Activated CD4-positive, alpha-beta T cell treated with anti-CD3 and anti-CD28 coated beads, Interleukin-2, amount 50 U/mL, for 4 hours (primary cell): ENCODE results near the gene CPSF2.
"Not testable (repeated sequence)": the region's sequence is repeated elsewhere in the genome, so short reads cannot be mapped to it uniquely, and the experiment has no call there.

Source experiments
- DNase-seq, 2 experiments: peaks; one replicate each; pipeline ENCODE4 v3.0.0-alpha.2; 2020

CPSF2 gene

DNA sequence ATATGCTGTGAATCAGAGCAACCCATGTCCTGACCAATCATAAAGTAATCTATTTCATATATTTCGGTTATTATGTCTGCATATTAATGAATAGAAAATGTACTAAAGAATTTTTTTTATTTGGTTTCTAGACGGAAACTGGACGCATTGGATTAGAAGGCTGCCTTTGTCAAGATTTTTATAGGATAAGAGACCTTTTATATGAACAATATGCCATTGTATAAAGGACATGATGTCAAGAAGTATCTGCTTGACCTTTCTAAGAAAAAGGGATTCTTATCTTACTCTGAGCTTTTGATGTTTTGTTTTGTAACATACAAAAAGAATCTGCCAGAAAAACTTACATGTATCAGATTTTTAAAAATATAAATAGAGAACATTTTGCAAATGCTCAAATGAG, 39.8 kb downstream of the CPSF2 start:
- no peak for DNase-seq

DNA sequence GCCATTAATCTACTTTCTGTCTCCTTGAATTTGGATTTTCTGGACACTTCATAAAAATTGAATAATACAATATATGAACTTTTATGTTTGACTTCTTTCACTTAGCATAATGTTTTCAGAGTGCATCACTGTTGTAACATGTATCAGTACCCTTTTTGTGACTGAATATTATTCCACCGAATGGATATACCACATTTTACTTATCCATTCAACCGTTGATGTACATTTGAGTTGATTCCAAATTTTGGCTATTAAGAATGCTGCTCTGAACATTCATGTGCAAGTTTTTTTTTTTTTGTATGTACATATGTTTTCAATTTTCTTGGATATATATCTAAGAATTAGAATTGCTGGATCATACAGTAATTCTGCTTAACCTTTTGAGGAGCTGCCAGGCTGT, 43.2 kb downstream of the CPSF2 start:
- no peak for DNase-seq

DNA sequence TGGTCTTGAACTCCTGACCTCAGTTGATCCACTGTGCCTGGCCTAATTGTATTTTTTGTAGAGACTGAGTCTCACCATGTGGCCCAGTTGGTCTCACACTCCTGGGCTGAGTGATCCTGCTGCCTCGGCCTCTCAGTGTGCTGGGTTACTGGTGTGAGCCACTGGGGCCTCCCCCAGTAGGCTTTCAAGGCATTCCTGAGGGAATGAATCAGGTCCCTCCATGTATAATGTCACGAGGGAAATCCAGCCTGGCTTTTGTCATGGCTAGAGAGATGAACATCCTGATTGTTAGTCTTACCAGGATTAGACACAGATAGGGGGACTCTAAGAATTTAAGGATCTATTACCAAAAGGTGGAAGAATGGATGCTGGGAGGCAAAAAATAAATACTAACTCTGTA, 51.9 kb downstream of the CPSF2 start:
- no peak for DNase-seq

DNA sequence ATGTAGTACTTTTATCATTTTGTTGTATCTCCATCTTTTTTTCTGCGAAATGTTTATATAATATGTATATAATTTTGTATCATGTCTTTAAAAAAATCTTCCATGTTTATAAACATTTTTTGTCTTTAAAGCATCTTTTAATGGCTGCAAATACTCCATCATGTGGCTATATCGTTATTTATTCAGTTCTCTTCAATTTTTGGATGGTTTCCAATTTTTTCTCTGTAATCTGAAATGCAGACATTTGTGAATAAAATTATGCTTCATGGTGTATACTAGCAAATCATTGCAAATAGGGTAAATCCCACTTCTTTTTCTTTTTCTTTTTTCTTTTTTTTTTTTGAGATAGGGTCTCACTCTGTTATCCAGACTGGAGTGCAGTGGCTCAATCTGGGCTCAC, 54.0 kb downstream of the CPSF2 start:
- DNase-seq, result no peak

DNA sequence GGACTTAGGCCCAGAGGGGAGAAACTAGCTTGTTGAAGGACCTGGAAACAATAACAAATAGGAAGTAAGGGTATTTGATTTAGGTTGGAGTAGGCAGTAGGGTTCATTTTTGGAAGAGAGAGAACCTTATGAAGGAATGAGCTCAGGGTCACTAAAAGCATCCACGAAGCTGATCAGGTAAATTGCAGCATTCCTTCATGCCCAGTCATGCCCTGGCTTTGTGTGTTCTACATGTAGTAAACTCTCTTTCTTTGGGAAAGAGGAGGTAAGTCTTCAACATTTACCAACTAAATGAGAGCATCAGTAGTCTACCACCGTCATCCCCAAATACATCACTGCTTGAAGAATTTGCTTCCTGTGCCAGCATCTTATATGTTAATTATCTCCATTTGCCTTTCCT, 54.7 kb downstream of the CPSF2 start:
- DNase-seq, result no peak

DNA sequence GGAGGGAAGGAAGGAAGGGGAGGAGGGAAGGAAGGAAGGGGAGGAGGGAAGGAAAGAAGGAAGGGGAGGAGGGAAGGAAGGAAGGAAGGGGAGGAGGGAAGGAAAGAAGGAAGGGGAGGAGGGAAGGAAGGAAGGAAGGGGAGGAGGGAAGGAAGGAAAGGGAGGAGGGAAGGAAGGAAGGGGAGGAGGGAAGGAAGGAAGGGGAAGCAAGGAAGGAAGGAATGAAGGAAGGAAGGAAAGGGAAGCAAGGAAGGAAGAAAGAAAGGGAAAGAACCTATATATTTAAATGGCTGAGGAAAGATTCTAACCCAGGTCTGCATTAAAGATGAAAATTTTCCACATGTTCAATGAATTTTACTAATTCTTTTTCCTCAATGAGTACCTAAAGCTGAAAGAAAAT, 57.4 kb downstream of the CPSF2 start:
- not testable (repeated sequence) for DNase-seq

DNA sequence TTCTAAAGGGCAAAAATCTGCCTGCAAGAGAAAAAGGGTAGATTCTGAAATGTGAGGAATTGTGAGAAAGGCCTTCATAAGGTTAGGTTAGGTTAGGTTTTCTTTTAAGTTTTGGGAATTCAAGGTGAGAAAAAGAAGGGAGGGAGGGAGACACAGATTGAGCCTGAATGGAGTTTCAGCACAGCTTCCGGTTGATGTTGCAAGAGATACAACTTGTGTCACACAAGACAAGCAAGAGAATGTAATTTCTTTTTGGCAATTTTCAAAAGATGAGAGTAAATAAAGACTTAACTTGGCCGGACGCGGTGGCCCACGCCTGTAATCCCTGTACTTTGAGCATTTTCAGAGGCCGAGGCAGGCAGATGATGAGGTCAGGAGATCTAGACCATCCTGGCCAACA, 63.8 kb downstream of the CPSF2 start:
- no peak for DNase-seq

DNA sequence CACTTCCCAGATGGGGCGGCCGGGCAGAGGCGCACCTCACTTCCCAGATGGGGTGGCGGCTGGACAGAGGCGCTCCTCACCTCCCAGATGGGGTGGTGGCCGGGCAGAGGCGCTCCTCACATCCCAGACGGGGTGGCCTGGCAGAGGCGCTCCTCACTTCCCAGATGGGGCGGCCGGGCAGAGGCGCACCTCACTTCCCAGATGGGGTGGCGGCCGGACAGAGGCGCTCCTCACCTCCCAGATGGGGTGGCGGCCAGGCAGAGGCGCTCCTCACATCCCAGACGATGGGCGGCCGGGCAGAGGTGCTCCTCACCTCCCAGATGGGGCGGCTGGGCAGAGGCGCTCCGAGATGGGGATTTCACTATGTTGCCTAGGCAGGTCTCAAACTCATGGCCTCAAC, 65.8 kb downstream of the CPSF2 start:
- DNase-seq, result not testable (repeated sequence)

DNA sequence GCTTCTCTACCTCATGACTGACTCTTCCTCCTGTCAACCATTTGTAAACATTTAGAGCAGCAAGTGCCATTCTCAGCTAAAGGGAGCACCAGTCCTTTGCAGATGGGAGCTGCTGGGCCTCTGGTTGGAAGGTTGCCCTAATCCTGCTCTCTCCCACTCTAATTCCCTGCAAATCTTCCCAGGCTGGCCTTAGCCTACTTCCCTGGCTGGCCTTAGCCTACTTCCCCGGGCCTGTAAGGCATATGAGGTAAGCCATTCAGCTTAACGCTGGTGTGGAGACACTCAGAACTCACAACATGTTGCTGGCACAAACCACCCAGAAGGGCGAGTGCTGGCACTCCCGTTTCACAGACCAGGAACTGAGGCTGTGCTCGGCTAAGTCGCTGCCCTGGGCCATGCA, 69.0 kb downstream of the CPSF2 start:
- no peak for DNase-seq

DNA sequence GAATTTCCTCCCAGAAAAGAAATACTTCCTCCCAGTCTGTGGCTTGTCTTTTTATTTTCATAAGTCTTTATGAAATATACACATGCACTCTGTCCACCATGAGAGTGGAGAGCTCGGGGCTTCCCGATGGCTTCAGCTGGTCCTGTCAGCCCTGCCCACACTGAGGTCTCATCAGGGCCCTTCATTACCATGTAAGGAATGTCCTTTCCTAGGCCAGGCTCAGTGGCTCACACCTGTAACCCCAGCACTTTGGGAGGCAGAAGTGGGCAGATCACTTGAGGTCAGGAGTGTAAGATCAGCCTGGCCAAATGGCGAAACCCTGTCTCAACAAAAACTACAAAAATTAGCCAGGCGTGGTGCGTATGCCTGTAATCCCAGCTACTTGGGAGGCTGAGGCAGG, 77.0 kb downstream of the CPSF2 start:
- no peak for DNase-seq

DNA sequence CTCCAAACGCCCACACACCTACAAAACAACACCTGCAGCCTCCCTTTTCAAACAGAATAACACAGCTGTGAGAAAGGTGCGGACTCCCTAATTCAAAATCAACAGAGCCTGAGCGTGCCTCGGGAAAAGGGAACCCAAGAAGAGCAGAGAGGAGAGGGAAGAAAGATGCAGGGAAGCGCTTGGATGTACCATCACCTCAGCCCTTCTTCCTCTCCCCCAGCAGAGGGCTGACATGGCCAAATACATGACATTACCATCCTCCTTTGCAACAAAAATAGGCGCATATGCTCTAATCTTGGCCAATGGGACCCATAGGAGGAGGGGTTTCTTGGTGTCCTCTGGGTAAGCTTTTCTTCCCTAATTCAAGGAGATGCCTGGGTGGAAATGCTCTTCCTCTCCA, 78.0 kb downstream of the CPSF2 start:
- DNase-seq, result no peak

DNA sequence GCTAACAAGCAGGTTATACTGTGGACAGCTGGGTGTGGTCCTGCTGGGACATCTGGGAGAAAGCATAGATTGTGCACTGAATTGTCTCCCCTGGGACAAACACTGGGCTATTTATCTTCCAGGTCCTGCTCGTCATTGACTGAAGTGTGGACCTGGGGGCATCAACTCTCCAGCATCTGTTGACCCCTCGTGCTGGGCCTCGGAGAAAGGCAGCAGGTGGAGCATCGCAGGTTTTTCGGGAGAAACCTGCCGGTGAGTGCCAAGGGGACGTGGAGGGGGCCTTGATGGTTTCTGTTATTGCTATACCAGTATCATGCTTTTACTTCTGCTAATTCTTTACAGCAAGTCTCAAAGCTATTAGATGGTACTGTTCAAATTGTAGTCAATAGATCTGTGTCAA, 81.3 kb downstream of the CPSF2 start:
- DNase-seq, result no peak

DNA sequence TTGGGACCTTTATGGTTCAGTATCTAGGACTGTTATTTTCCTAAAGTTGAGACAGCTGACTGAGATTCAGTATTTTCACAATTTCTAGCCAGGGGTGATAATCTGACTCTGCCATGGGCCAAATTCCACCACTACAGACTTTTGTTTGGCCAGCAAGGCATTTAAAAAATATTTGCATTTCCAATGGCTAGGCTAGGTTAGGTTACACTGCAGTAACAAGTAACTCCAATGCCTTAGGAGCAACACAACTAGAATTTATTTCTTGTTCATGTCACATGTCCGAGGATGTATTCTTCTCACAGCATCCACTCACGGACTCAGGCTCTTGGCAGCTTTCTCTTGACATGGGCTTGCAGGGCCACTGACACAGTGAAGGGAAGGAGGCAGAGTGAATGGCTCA, 83.0 kb downstream of the CPSF2 start:
- no peak for DNase-seq

DNA sequence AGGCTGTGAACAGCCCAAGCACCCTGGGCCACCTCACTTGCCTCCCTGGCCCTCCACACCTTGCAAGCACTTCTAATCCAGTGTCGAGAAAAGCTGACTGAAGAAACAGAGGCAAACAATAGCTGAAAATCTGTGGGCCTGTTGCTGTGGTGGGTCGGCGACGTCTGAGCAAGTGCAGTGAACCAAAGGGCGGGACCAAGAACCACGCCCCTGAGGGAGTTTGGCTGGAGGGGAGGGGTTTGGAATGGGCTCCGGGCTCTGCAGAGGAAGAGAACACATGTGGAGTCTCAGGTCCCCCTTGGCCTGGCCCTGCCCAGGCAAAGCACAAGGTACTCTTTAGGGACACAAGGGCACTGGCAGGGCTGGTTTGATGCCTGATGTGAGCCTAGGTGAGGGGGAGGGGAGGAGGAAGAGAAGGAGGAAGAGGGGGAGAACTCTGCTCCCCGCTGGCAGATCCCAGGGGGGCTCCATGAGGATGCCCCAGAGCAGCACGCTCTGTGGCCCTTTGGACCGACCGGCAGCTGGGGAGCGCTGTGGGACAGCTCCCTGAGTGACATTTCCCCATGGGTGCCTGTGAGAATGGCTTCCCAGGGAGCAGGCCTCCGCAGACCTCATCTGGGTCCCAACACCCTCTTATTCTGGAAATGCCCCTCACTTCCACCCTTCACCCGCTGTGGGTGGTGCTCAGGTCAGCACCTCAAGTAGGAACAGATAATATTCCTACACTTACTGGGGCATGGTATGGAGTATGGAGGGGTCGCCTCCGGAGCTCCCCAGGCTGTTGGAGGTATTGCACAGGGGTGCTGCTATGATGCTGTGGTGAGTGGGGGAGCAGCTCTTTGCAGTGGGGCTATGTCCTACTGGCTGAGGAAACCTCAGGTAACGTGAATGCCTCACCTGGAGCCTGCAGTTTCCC, 85.5 kb downstream of the CPSF2 start:
- no peak for DNase-seq

DNA sequence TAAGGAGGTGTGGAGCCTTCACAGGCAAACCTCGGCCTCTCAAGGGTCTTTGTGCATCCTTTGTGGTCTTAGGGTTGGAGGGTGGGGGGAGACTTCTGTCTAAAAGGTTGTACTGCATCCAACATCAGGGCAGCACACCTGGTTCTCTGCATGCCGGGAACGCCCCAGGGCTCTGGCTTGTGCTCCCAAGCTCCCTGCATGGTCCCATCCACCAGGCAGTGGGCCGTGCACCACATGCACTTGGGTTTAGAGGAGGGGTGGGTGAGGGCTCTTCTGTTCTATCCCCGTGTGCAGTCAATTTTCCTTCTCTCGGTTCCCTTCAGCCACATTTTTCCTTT, 86.1 kb downstream of the CPSF2 start:
- no peak for DNase-seq

DNA sequence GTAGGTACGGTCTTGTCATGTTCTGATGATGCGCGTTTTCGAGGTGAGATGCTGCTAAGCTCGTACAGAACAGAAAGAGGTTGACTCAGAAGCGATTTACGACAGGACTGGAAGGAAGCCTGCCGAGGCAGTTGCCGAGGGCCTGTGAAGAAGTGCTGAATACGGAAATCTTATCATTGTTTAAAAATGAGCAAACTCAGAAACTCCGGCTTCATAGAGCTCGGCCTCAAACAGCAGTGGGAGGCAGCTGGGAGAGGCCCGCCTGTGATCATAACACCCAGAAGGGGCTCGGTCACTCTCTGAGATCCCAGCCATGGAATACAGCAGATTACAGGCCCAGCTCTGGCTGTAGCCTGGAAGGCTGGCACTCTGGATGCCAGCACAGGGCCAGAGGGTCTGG, 87.4 kb downstream of the CPSF2 start:
- no peak for DNase-seq

DNA sequence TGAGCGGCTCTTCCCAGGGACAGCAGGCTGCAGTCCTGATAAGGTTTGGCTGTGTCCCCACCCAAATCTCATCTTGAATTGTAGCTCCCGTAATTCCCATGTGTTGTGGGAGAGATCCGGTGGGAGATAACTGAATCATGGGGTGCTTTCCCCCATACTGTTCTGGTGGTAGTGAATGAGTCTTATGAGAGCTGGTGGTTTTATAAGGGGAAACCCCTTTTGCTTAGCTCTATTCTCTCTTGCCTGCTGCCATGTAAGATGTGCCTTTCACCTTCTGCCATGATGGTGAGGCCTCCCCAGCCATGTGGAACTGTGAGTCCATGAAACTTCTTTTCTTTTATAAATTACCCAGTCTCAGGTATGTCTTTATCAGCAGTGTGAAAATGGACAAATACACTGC, 91.4 kb downstream of the CPSF2 start:
- not testable (repeated sequence) for DNase-seq

DNA sequence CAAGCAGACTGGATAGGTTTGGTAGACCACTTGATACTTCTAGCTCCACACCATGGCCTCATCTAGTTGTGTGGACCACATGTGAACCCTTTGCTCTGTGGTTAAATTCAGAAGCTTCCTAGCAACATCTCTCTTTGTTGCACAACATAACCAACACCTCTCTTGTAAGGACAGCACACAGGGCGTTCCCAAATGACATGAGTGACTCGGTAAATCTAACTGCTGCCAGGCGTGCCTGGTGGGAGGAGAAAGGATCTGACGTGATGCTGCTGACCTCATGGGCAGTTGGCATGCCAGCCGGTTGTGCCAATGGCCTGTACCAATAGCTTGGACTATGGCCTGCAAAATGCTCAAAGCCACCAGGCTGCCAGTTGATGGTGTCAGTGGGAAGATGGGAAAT, 93.8 kb downstream of the CPSF2 start:
- no peak for DNase-seq

DNA sequence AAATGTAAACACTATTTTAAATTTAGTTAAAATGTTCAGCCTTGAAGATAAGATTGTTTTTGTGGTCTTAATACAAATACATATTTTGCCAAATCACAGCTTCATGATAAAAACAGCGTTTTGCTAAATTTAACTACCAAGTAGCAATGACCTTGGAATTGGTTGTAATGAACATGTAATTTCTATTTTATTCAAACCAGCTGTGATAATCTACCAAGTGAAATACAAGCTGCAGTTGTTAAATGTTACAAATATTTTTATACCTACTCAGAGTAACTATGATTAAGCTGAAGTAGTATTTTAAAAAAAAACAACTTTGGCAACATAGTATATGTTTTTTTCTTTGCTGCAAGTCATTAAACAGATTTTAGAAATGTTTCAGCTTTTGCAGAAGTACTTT, 96.2 kb downstream of the CPSF2 start:
- DNase-seq, result no peak
